ENCODE results near the gene RRP1B.

DNA sequence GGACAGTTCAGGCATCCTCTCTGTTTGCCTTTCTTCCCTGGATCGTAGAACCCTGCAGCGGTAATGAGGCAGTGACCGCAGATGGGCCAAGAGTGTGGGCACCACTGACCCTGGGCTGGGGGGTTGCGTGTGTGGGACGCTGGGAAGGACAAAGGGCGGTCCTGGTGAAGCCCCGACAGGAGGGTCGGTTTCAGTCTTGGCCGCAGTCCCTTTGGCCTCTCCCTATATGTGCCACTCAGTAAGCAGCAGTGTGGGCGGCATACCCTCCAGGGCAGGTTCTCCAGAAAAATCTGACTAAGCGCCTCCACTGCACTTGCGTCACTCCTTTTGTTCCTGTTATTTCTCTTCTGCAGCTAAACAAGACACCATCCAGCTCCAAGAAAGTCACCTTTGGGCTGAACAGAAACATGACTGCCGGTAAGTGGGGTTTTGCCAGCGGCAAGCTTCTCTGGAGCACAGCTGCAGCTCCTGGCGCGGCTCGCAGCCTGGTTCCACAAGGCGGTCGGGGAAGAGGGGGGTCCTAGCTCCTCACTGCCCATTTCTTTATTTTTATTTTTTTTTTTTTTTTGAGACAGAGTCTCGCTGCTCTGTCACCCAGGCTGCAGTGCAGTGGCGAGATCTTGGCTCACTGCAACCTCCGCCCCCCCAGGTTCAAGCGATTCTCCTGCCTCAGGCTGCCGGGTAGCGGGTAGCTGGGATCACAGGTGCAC lies 31.9 kb downstream of the RRP1B start:
- no peak for TF ChIP-seq EZH2 (IDR thresholded peaks at IDR 0.05; ENCODE audit: insufficient read depth, low read length)
- TF ChIP-seq, protein P1, sequence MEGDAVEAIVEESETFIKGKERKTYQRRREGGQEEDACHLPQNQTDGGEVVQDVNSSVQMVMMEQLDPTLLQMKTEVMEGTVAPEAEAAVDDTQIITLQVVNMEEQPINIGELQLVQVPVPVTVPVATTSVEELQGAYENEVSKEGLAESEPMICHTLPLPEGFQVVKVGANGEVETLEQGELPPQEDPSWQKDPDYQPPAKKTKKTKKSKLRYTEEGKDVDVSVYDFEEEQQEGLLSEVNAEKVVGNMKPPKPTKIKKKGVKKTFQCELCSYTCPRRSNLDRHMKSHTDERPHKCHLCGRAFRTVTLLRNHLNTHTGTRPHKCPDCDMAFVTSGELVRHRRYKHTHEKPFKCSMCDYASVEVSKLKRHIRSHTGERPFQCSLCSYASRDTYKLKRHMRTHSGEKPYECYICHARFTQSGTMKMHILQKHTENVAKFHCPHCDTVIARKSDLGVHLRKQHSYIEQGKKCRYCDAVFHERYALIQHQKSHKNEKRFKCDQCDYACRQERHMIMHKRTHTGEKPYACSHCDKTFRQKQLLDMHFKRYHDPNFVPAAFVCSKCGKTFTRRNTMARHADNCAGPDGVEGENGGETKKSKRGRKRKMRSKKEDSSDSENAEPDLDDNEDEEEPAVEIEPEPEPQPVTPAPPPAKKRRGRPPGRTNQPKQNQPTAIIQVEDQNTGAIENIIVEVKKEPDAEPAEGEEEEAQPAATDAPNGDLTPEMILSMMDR (IDR thresholded peaks at IDR 0.05; ENCODE audit: insufficient read depth, low read depth, low read length), result no peak
